Activated CD8-positive, alpha-beta T cell treated with anti-CD3 and anti-CD28 coated beads, Interleukin-2, amount 10 ng/mL, durations not matched to agents 7 days and 5 days (primary cell): ENCODE measurements around the gene IL17D. TPM values are rescaled to one million over a fixed set of nuclear protein-coding genes. Genes with fewer than 3 reads are reported as not detected.
"Not testable (repeated sequence)": the region's sequence is repeated elsewhere in the genome, so short reads cannot be mapped to it uniquely, and the experiment has no call there.

ENCODE experiments used
- ATAC-seq: fragments of 150-1000 bp; cut with Tn5 transposase; one replicate; pipeline ENCODE4 v1.10.0; 2021; ENCODE audit warnings: moderate library complexity
- CTCF ChIA-PET: fragments of 350-600 bp; sonication (Branson Sonifier 250); formaldehyde crosslinking; loops from one replicate; lab custom pipeline; 2021; ENCODE audit warnings: antibody characterized with exemption; lab: Charles Lee
- POLR2A ChIA-PET: fragments of 350-600 bp; sonication (Branson Sonifier 250); formaldehyde crosslinking; loops from one replicate; lab custom pipeline; 2021; ENCODE audit warnings: antibody characterized with exemption; lab: Charles Lee
- DNase-seq: peaks from one replicate; pipeline ENCODE4 v3.0.0-alpha.2; 2020
- H3K27ac Mint-ChIP-seq: one replicate; pipeline ENCODE4 v1.8.0; 2021; ENCODE audit warnings: mild to moderate bottlenecking, mixed read lengths
- H3K27me3 Mint-ChIP-seq: one replicate; pipeline ENCODE4 v1.8.0; 2021; ENCODE audit warnings: low read depth, mixed read lengths
- H3K36me3 Mint-ChIP-seq: one replicate; pipeline ENCODE4 v1.8.0; 2021; ENCODE audit warnings: low read depth, mixed read lengths
- H3K4me1 Mint-ChIP-seq: one replicate; pipeline ENCODE4 v1.8.0; 2021; ENCODE audit warnings: low read depth, mixed read lengths
- H3K4me3 Mint-ChIP-seq: one replicate; pipeline ENCODE4 v1.8.0; 2021; ENCODE audit warnings: mild to moderate bottlenecking, mixed read lengths
- H3K9me3 Mint-ChIP-seq: one replicate; pipeline ENCODE4 v1.8.0; 2022; ENCODE audit warnings: mixed read lengths; ENCODE audit not compliant: insufficient read depth
- total RNA-seq, 2 experiments: library from RNA; stranded (reverse); gene quantifications; one replicate each; pipeline ENCODE4 v1.2.3, GENCODE V29; 2021

The IL17D gene
- total RNA-seq, 2 experiments from 2014 or later = 0.13 to 0.18 TPM

- POLR2A ChIA-PET = no interaction called here
Observed at GRCh38 chr13:20720499-20720898, 17.0 kb downstream of the IL17D start.

GRCh38 chr13:20721058-20721453 lies 17.6 kb downstream of the IL17D start:
- Mint-ChIP-seq H3K27ac (no peak overlapping the region), H3K9me3 (no peaks in the 10 kb centered on the region), H3K36me3 (no peaks in the 10 kb centered on the region), H3K4me1 (peaks cover 2% of the 10 kb centered on the region), H3K27me3 (peaks cover 19% of the 10 kb centered on the region), H3K4me3 (no peak overlapping the region)
- no peak for DNase-seq
- POLR2A ChIA-PET = no interaction called here
- CTCF ChIA-PET = interaction anchor here (1.3 to 2.1 kb wide), 3 partner anchors 11 to 204 kb away, joined by 3 to 9 read pairs (median 3); no protein-coding TSS in a partner anchor
- ATAC-seq = no peak

More at GRCh38 chr13:20720499-20720898, 17.0 kb downstream of the IL17D start:
- no peak for DNase-seq
- H3K27ac Mint-ChIP-seq = no peak overlapping the region
- CTCF ChIA-PET = no interaction called here
- H3K36me3 Mint-ChIP-seq = no peaks in the 10 kb centered on the region
- peaks cover 2% of the 10 kb centered on the region for H3K4me1 Mint-ChIP-seq
- no peak for ATAC-seq
- peaks cover 19% of the 10 kb centered on the region for H3K27me3 Mint-ChIP-seq
- H3K4me3 Mint-ChIP-seq = no peak overlapping the region
- no peaks in the 10 kb centered on the region for H3K9me3 Mint-ChIP-seq

DNA sequence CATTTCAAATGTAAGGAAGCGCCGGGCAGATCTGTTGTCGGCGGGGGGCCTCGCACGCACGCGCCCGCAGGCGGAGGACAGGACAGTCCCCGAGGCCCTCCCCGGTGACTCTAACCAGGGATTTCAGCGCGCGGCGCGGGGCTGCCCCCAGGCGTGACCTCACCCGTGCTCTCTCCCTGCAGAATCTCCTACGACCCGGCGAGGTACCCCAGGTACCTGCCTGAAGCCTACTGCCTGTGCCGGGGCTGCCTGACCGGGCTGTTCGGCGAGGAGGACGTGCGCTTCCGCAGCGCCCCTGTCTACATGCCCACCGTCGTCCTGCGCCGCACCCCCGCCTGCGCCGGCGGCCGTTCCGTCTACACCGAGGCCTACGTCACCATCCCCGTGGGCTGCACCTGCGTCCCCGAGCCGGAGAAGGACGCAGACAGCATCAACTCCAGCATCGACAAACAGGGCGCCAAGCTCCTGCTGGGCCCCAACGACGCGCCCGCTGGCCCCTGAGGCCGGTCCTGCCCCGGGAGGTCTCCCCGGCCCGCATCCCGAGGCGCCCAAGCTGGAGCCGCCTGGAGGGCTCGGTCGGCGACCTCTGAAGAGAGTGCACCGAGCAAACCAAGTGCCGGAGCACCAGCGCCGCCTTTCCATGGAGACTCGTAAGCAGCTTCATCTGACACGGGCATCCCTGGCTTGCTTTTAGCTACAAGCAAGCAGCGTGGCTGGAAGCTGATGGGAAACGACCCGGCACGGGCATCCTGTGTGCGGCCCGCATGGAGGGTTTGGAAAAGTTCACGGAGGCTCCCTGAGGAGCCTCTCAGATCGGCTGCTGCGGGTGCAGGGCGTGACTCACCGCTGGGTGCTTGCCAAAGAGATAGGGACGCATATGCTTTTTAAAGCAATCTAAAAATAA lies 18.2 kb downstream of the IL17D start:
- DNase-seq (peak; percentile 25), ATAC-seq (peak; percentile 70)
- CTCF ChIA-PET = interaction anchor here (0.7 to 2.5 kb wide), 11 partner anchors 8 to 524 kb away, joined by 3 to 15 read pairs (median 4); partner anchors contain the start of gene IL17D
- POLR2A ChIA-PET = no interaction called here
- Mint-ChIP-seq H3K27me3 (peaks cover 19% of the 10 kb centered on the region), H3K4me1 (peaks cover 2% of the 10 kb centered on the region), H3K4me3 (peak overlapping the region; percentile 31), H3K9me3 (no peaks in the 10 kb centered on the region), H3K27ac (no peak overlapping the region), H3K36me3 (no peaks in the 10 kb centered on the region)

- no peak overlapping the region for H3K27ac Mint-ChIP-seq
- DNase-seq = no peak
- POLR2A ChIA-PET = no interaction called here
- CTCF ChIA-PET = no interaction called here
- ATAC-seq = no peak
- no peaks in the 10 kb centered on the region for H3K4me1 Mint-ChIP-seq
- no peak overlapping the region for H3K4me3 Mint-ChIP-seq
- no peaks in the 10 kb centered on the region for H3K9me3 Mint-ChIP-seq
- no peaks in the 10 kb centered on the region for H3K36me3 Mint-ChIP-seq
- peaks cover 5% of the 10 kb centered on the region for H3K27me3 Mint-ChIP-seq
Observed at GRCh38 chr13:20727856-20728255, 24.4 kb downstream of the IL17D start.

DNA sequence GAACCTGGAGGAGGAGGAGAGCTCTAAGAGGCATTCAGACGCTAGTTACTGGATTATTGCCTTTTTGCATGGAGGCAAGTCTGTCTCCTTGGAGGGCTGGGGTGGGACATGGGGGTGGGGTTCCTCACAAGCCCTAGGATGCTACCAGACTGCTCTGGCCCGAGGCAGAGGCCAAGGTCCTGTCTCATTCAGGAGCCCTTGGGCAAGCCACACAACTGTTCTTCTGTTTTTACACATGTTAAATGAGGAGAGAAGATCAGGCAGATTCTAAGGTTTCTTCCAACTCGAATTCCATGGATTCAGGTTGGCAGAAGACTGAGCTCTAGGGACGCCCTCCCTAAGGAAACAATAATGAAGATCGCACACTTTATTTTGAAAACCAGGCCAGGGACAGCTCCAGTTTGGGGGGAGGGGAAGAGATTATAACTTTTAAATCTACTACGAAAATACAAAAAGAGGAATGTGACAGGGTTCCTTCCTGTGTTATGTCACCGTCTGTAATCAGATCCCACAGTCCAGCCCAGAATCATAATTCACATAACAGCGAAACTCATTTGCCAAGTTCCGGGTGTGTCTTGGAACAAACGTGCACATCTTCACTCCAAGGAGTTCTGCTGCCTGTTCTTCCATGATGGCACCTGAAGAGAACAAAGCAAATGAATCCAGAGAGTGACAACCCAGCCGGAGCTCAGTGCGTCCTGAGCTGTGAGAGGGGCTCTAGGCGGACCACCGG lies 25.2 kb downstream of the IL17D start:
- H3K36me3 Mint-ChIP-seq = no peaks in the 10 kb centered on the region
- ChIA-PET CTCF (no interaction called here), POLR2A (no interaction called here)
- H3K27me3 Mint-ChIP-seq = peaks cover 3% of the 10 kb centered on the region
- H3K27ac Mint-ChIP-seq = no peak overlapping the region
- H3K4me3 Mint-ChIP-seq = no peak overlapping the region
- ATAC-seq = no peak
- DNase-seq = no peak
- no peaks in the 10 kb centered on the region for H3K4me1 Mint-ChIP-seq
- H3K9me3 Mint-ChIP-seq = no peaks in the 10 kb centered on the region

DNA sequence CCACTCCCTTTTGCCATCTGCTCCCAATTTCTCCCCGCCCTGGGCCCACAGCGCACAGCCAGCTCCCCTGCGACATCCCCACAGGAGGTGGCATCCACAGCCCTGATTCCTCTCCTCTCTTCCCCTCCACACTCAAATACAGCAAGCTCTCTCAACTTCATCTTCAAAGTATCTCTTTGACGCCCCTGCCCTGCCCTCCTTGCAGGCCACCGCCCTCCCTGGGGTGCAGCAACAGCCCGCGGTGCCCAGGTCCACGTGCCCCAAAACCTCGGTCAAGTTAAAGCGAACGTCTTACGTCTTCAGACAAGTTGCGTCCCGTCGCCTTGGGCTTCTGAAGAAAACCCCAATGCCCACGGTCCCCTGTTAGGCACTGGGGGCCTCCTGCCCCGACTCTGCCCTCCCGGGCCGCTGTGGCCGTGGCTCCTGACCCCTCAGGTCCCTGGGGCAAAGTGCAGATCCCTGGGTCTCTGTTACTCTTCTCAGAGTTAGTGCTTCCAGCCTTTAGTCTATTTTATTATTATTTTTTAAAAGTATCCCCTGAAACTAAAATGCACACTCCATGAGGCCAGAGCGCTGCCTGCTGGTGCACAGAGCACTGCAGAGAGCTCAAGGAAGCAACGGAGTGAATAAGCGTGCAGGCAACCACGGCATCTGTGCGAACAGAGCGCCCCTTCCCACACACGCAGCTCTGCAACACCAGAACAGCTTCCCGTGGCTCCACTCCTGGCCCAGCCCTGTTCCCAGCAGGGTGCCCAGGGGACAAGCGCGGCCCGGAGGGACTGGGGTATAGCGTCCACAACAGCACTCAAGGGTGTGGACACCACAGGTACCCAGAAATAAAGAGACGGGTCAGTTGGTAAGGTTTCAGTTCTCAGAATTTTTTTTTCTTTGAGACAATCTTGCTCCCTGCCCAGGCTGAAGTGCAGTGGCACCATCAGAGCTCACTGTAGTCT lies 26.4 kb downstream of the IL17D start:
- Mint-ChIP-seq H3K36me3 (peaks cover 2% of the 10 kb centered on the region), H3K4me3 (no peak overlapping the region), H3K27me3 (no peaks in the 10 kb centered on the region), H3K4me1 (no peaks in the 10 kb centered on the region), H3K9me3 (no peaks in the 10 kb centered on the region), H3K27ac (no peak overlapping the region)
- ATAC-seq (no peak), DNase-seq (no peak)
- ChIA-PET POLR2A (no interaction called here), CTCF (no interaction called here)

DNA sequence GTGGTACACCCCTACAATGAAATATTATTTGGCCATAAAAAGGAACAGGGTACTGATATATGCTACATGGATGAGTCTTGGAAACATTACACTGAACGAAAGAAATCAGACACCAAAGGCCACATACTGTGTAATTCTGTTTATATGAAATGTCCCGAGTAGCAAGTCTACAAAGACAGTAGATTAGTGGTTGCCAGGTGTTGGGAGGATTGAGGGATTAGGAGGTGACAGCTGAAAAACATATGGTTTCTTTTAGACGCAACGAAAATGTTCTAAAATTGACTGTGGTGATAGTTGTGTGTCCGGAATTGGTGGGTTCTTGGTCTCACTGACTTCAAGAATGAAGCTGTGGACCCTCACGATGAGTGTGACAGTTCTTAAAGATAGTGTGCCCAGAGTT lies 35.1 kb downstream of the IL17D start:
- DNase-seq (no peak), ATAC-seq (no peak)
- ChIA-PET CTCF (interaction anchor here (0.8 kb wide), 1 partner anchor 17 kb away, joined by 3 read pairs; no protein-coding TSS in a partner anchor), POLR2A (no interaction called here)
- Mint-ChIP-seq H3K4me3 (no peak overlapping the region), H3K27ac (no peak overlapping the region), H3K36me3 (peaks cover 5% of the 10 kb centered on the region), H3K27me3 (no peaks in the 10 kb centered on the region), H3K4me1 (no peaks in the 10 kb centered on the region), H3K9me3 (no peaks in the 10 kb centered on the region)

DNA sequence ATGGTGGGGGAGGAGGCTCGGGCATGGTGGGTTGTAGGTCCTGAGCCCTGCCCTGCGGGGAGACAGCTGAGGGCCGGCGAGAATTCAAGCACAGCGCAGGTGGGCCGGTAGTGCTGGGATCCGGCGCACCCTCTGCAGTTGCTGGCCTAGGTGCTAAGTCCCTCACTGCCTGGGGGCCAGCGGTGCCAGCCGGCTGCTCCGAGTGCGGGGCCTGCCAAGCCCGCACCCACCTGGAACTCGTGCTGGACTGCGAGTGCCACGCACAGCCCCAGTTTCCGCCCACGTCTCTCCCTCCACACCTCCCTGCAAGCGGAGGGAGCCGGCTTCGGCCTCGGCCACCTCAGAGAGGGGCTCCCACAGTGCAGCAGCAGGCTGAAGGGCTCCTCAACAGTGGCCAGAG lies 36.5 kb downstream of the IL17D start:
- Mint-ChIP-seq H3K27me3 (no peaks in the 10 kb centered on the region), H3K4me1 (no peaks in the 10 kb centered on the region), H3K36me3 (peaks cover 7% of the 10 kb centered on the region), H3K4me3 (no peak overlapping the region), H3K27ac (no peak overlapping the region), H3K9me3 (no peaks in the 10 kb centered on the region)
- ChIA-PET POLR2A (no interaction called here), CTCF (no interaction called here)
- ATAC-seq (no peak), DNase-seq (no peak)

GRCh38 chr13:20743830-20744404 lies 40.4 kb downstream of the IL17D start:
- H3K4me3 Mint-ChIP-seq = not testable (repeated sequence)

GRCh38 chr13:20749377-20749776 lies 45.9 kb downstream of the IL17D start:
- ChIA-PET POLR2A (no interaction called here), CTCF (interaction anchor here (1.2 kb wide), 1 partner anchor 38 kb away, joined by 3 read pairs; no protein-coding TSS in a partner anchor)
- H3K27me3 Mint-ChIP-seq = no peaks in the 10 kb centered on the region
- H3K9me3 Mint-ChIP-seq = peaks cover 36% of the 10 kb centered on the region
- H3K4me3 Mint-ChIP-seq = no peak overlapping the region
- ATAC-seq (no peak), DNase-seq (no peak)
- H3K4me1 Mint-ChIP-seq = no peaks in the 10 kb centered on the region
- no peak overlapping the region for H3K27ac Mint-ChIP-seq
- H3K36me3 Mint-ChIP-seq = peaks cover 34% of the 10 kb centered on the region

More at GRCh38 chr13:20743830-20744404, 40.4 kb downstream of the IL17D start:
- ATAC-seq, H3K27me3 Mint-ChIP-seq, POLR2A ChIA-PET, DNase-seq, H3K9me3 Mint-ChIP-seq, H3K4me1 Mint-ChIP-seq, H3K27ac Mint-ChIP-seq, CTCF ChIA-PET: not testable (repeated sequence)
- H3K36me3 Mint-ChIP-seq = peaks cover 13% of the 10 kb centered on the region

DNA sequence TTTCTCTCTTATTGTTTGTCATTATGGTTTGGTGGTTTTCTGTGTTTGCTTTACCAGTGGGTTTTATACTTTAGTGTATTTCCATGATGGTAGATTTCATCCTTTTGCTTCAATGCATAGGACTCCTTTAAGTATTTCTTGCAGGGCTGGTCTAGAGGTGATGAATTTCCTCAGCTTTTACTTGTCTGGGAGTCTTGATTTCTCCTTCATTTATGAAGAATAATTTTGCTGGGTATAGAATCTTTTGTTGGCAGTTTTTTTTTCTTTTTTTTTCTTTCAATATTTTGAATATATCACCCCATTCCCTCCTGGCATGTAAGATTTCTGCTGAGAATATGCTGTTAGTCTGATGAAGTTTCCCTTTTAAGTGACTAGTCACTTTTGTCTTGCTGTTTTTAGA lies 50.5 kb downstream of the IL17D start:
- ATAC-seq = no peak
- peaks cover 49% of the 10 kb centered on the region for H3K36me3 Mint-ChIP-seq
- no peak for DNase-seq
- H3K4me3 Mint-ChIP-seq = no peak overlapping the region
- no peaks in the 10 kb centered on the region for H3K4me1 Mint-ChIP-seq
- POLR2A ChIA-PET = no interaction called here
- CTCF ChIA-PET = no interaction called here
- H3K27me3 Mint-ChIP-seq = no peaks in the 10 kb centered on the region
- peaks cover 41% of the 10 kb centered on the region for H3K9me3 Mint-ChIP-seq
- no peak overlapping the region for H3K27ac Mint-ChIP-seq
